ENCODE data around the gene THADA.

The THADA gene

GRCh38 chr2:43464590-43464989 lies 131.2 kb downstream of the THADA start:
- H3K79me2 ChIP-seq (ENCODE audit: control insufficient read depth, low read length) = no peaks in the 10 kb centered on the region
- H3K4me3 ChIP-seq (ENCODE audit: low read length) = no peak overlapping the region
- H4K20me1 ChIP-seq (ENCODE audit: control insufficient read depth, insufficient read depth, low read depth, low read length) = no peaks in the 10 kb centered on the region
- no peaks in the 10 kb centered on the region for H3K9me2 ChIP-seq (replicated peaks; ENCODE audit: control insufficient read depth, low read length)
- no peaks in the 10 kb centered on the region for H3K9me3 ChIP-seq (ENCODE audit: control insufficient read depth, insufficient read depth, low read length)
- no peak for TF ChIP-seq CTCF (IDR thresholded peaks at IDR 0.05; ENCODE audit: low read depth, low read length, poor library complexity, severe bottlenecking)
- TF ChIP-seq EZH2phosphoT487 (IDR thresholded peaks at IDR 0.05; ENCODE audit: borderline replicate concordance, low read length) = no peak
- no peak overlapping the region for H3K27ac ChIP-seq (ENCODE audit: low read depth, low read length)
- H3K4me2 ChIP-seq (ENCODE audit: low read length) = no peak overlapping the region
- no peaks in the 10 kb centered on the region for H3K4me1 ChIP-seq (ENCODE audit: control insufficient read depth, low read length)
- no peaks in the 10 kb centered on the region for H3K27me3 ChIP-seq (ENCODE audit: control insufficient read depth, low read length)
- no peaks in the 10 kb centered on the region for H3F3A ChIP-seq (ENCODE audit: control insufficient read depth, insufficient read depth)
- no peaks in the 10 kb centered on the region for H3K36me3 ChIP-seq (ENCODE audit: control insufficient read depth, low read length)

- Histone ChIP-seq H3K27ac (ENCODE audit: low read depth, low read length) (no peak overlapping the region), H3F3A (ENCODE audit: control insufficient read depth, insufficient read depth) (no peaks in the 10 kb centered on the region), H3K9me2 (replicated peaks; ENCODE audit: control insufficient read depth, low read length) (no peaks in the 10 kb centered on the region), H3K4me3 (ENCODE audit: low read length) (no peak overlapping the region), H3K79me2 (ENCODE audit: control insufficient read depth, low read length) (no peaks in the 10 kb centered on the region), H3K36me3 (ENCODE audit: control insufficient read depth, low read length) (no peaks in the 10 kb centered on the region), H4K20me1 (ENCODE audit: control insufficient read depth, insufficient read depth, low read depth, low read length) (no peaks in the 10 kb centered on the region), H3K4me2 (ENCODE audit: low read length) (no peak overlapping the region), H3K9me3 (ENCODE audit: control insufficient read depth, insufficient read depth, low read length) (no peaks in the 10 kb centered on the region), H3K27me3 (ENCODE audit: control insufficient read depth, low read length) (no peaks in the 10 kb centered on the region), H3K4me1 (ENCODE audit: control insufficient read depth, low read length) (no peaks in the 10 kb centered on the region)
- TF ChIP-seq EZH2phosphoT487 (IDR thresholded peaks at IDR 0.05; ENCODE audit: borderline replicate concordance, low read length) (no peak), CTCF (IDR thresholded peaks at IDR 0.05; ENCODE audit: low read depth, low read length, poor library complexity, severe bottlenecking) (no peak)
These were observed 132.8 kb downstream of the THADA start for GRCh38 chr2:43462866-43463641.

- no peak for TF ChIP-seq EZH2phosphoT487 (IDR thresholded peaks at IDR 0.05; ENCODE audit: borderline replicate concordance, low read length)
- TF ChIP-seq CTCF (IDR thresholded peaks at IDR 0.05; ENCODE audit: low read depth, low read length, poor library complexity, severe bottlenecking) = no peak
- no peaks in the 10 kb centered on the region for H4K20me1 ChIP-seq (ENCODE audit: control insufficient read depth, insufficient read depth, low read depth, low read length)
- H3K9me2 ChIP-seq (replicated peaks; ENCODE audit: control insufficient read depth, low read length) = no peaks in the 10 kb centered on the region
- H3K4me2 ChIP-seq (ENCODE audit: low read length) = no peak overlapping the region
- no peaks in the 10 kb centered on the region for H3K27me3 ChIP-seq (ENCODE audit: control insufficient read depth, low read length)
- H3F3A ChIP-seq (ENCODE audit: control insufficient read depth, insufficient read depth) = no peaks in the 10 kb centered on the region
- H3K27ac ChIP-seq (ENCODE audit: low read depth, low read length) = no peak overlapping the region
- H3K4me1 ChIP-seq (ENCODE audit: control insufficient read depth, low read length) = no peaks in the 10 kb centered on the region
- no peaks in the 10 kb centered on the region for H3K36me3 ChIP-seq (ENCODE audit: control insufficient read depth, low read length)
- H3K79me2 ChIP-seq (ENCODE audit: control insufficient read depth, low read length) = no peaks in the 10 kb centered on the region
- H3K4me3 ChIP-seq (ENCODE audit: low read length) = no peak overlapping the region
- H3K9me3 ChIP-seq (ENCODE audit: control insufficient read depth, insufficient read depth, low read length) = no peaks in the 10 kb centered on the region
These were observed 134.3 kb downstream of the THADA start for GRCh38 chr2:43461453-43462073.

All from DOHH2 (cell line).